ENCODE results near the gene TMEM183A. TPM values are rescaled to one million over a fixed set of nuclear protein-coding genes. Genes with fewer than 3 reads are reported as not detected.
"Not testable (repeated sequence)": the region's sequence is repeated elsewhere in the genome, so short reads cannot be mapped to it uniquely, and the experiment has no call there.

The TMEM183A gene
- total RNA-seq, 5 donors from 2014 or later (not counting 1 experiment from before 2014, with no cell fraction given) = 67.5 to 124 (median 68.4) TPM

- not testable (repeated sequence) for H3K27ac ChIP-seq (ENCODE audit: low read length); ATAC-seq (replicated peaks in 1 of 4); H3K4me3 ChIP-seq (ENCODE audit: control insufficient read depth in 1 of 2, extremely low read depth in 1 of 2, low read length in 1 of 2); DNase-seq; H3K27me3 ChIP-seq (replicated peaks in 1 of 2; ENCODE audit: control insufficient read depth in 2 of 2, extremely low read depth in 1 of 2, insufficient read depth in 2 of 2, low read length in 1 of 2); H3K27me3 Mint-ChIP-seq; H3K9me3 ChIP-seq; H3K9me3 Mint-ChIP-seq
- Mint-ChIP-seq H3K36me3 (peaks cover 11% of the 10 kb centered on the region), H3K4me1 (peaks cover 28 to 30% (median 29%) of the 10 kb centered on the region in 3 donors), H3K27ac (peak overlapping the region; percentile 87 to 94), H3K4me3 (peak overlapping the region; percentile 89 to 97 (median 95))
- H3K4me1 ChIP-seq (ENCODE audit: control insufficient read depth in 1 of 2, extremely low read depth in 1 of 2, insufficient read depth in 2 of 2, low read length in 2 of 2) = peaks cover 17 to 20% of the 10 kb centered on the region in 2 experiments
- H3K36me3 ChIP-seq (ENCODE audit: control insufficient read depth in 2 of 2, extremely low read depth in 1 of 2, insufficient read depth in 1 of 2, low read length in 1 of 2) = peaks cover 0 to 18% of the 10 kb centered on the region in 2 donors
- CTCF ChIA-PET = interaction anchor here in 1 of 2 donors (0.8 to 2.5 kb wide), 3 partner anchors 12 to 79 kb away, joined by 3 to 9 read pairs (median 3); partner anchors contain the start of gene KLHL12
- WGBS (ENCODE audit: insufficient coverage) = 91% methylated on average over 11 of the region's 17 CpGs
- POLR2A ChIA-PET = interaction anchor here in 1 of 2 donors (0.5 to 0.6 kb wide), 2 partner anchors 15 to 245 kb away, joined by 3 read pairs; no protein-coding TSS in a partner anchor
These were observed 1.6 kb upstream of the TMEM183A start for GRCh38 chr1:203005395-203006142.

GRCh38 chr1:203009185-203009584 is 2.0 kb downstream of the TMEM183A start:
- H3K36me3 Mint-ChIP-seq = peaks cover 26% of the 10 kb centered on the region
- no peak for DNase-seq
- POLR2A ChIA-PET = no interaction called here
- H3K36me3 ChIP-seq (ENCODE audit: control insufficient read depth in 2 of 2, extremely low read depth in 1 of 2, insufficient read depth in 1 of 2, low read length in 1 of 2) = peaks cover 0 to 40% of the 10 kb centered on the region in 2 donors
- H3K9me3 ChIP-seq = no peaks in the 10 kb centered on the region
- H3K27ac Mint-ChIP-seq = no peak overlapping the region
- H3K4me1 ChIP-seq (ENCODE audit: control insufficient read depth in 1 of 2, extremely low read depth in 1 of 2, insufficient read depth in 2 of 2, low read length in 2 of 2) = peaks cover 17 to 20% of the 10 kb centered on the region in 2 experiments
- CTCF ChIA-PET = no interaction called here
- no peak overlapping the region for H3K27ac ChIP-seq (ENCODE audit: low read length)
- no peaks in the 10 kb centered on the region for H3K27me3 Mint-ChIP-seq
- no peak for ATAC-seq (replicated peaks in 1 of 4)
- WGBS (ENCODE audit: insufficient coverage) = no CpG with 5 or more reads among the region's 3 CpGs
- peak overlapping the region; percentile 89 to 97 (median 95) for H3K4me3 Mint-ChIP-seq
- no peaks in the 10 kb centered on the region for H3K9me3 Mint-ChIP-seq
- H3K4me3 ChIP-seq (ENCODE audit: control insufficient read depth in 1 of 2, extremely low read depth in 1 of 2, low read length in 1 of 2) = no peak overlapping the region
- H3K4me1 Mint-ChIP-seq = peaks cover 44 to 53% (median 50%) of the 10 kb centered on the region in 3 donors
- H3K27me3 ChIP-seq (replicated peaks in 1 of 2; ENCODE audit: control insufficient read depth in 2 of 2, extremely low read depth in 1 of 2, insufficient read depth in 2 of 2, low read length in 1 of 2) = peaks cover 0 to 3% of the 10 kb centered on the region in 2 experiments

GRCh38 chr1:203011582-203011981 is 4.4 kb downstream of the TMEM183A start:
- no peaks in the 10 kb centered on the region for H3K9me3 ChIP-seq
- peaks cover 43% of the 10 kb centered on the region for H3K36me3 Mint-ChIP-seq
- H3K36me3 ChIP-seq (ENCODE audit: control insufficient read depth in 2 of 2, extremely low read depth in 1 of 2, insufficient read depth in 1 of 2, low read length in 1 of 2) = peaks cover 0 to 63% of the 10 kb centered on the region in 2 donors
- no peaks in the 10 kb centered on the region for H3K9me3 Mint-ChIP-seq
- H3K4me1 ChIP-seq (ENCODE audit: control insufficient read depth in 1 of 2, extremely low read depth in 1 of 2, insufficient read depth in 2 of 2, low read length in 2 of 2) = peaks cover 12 to 13% of the 10 kb centered on the region in 2 experiments
- no peak for DNase-seq
- no peak for ATAC-seq (replicated peaks in 1 of 4)
- no peaks in the 10 kb centered on the region for H3K27me3 Mint-ChIP-seq
- no peak overlapping the region for H3K27ac ChIP-seq (ENCODE audit: low read length)
- H3K4me3 Mint-ChIP-seq = no peak overlapping the region
- no peaks in the 10 kb centered on the region for H3K27me3 ChIP-seq (replicated peaks in 1 of 2; ENCODE audit: control insufficient read depth in 2 of 2, extremely low read depth in 1 of 2, insufficient read depth in 2 of 2, low read length in 1 of 2)
- no peak overlapping the region for H3K27ac Mint-ChIP-seq
- CTCF ChIA-PET = no interaction called here
- POLR2A ChIA-PET = interaction anchor here in 1 of 2 donors (0.6 kb wide), 1 partner anchor 9 kb away, joined by 6 read pairs; no protein-coding TSS in a partner anchor
- WGBS (ENCODE audit: insufficient coverage) = no CpG with 5 or more reads among the region's 5 CpGs
- H3K4me3 ChIP-seq (ENCODE audit: control insufficient read depth in 1 of 2, extremely low read depth in 1 of 2, low read length in 1 of 2) = no peak overlapping the region
- H3K4me1 Mint-ChIP-seq = peaks cover 49 to 61% (median 53%) of the 10 kb centered on the region in 3 donors

GRCh38 chr1:203017061-203017460 is 9.9 kb downstream of the TMEM183A start:
- no peaks in the 10 kb centered on the region for H3K9me3 Mint-ChIP-seq
- no peak overlapping the region for H3K4me3 Mint-ChIP-seq
- H3K27me3 Mint-ChIP-seq = no peaks in the 10 kb centered on the region
- H3K36me3 ChIP-seq (ENCODE audit: control insufficient read depth in 2 of 2, extremely low read depth in 1 of 2, insufficient read depth in 1 of 2, low read length in 1 of 2) = peaks cover 4 to 86% of the 10 kb centered on the region in 2 donors
- no peak overlapping the region for H3K27ac ChIP-seq (ENCODE audit: low read length)
- ChIA-PET POLR2A (no interaction called here), CTCF (no interaction called here)
- ATAC-seq (replicated peaks in 1 of 4) = no peak
- H3K9me3 ChIP-seq = no peaks in the 10 kb centered on the region
- H3K27ac Mint-ChIP-seq = no peak overlapping the region
- no peak for DNase-seq
- H3K36me3 Mint-ChIP-seq = peaks cover 68% of the 10 kb centered on the region
- WGBS (ENCODE audit: insufficient coverage) = no CpG with 5 or more reads among the region's 4 CpGs
- no peaks in the 10 kb centered on the region for H3K27me3 ChIP-seq (replicated peaks in 1 of 2; ENCODE audit: control insufficient read depth in 2 of 2, extremely low read depth in 1 of 2, insufficient read depth in 2 of 2, low read length in 1 of 2)
- H3K4me1 Mint-ChIP-seq = peaks cover 21 to 28% (median 24%) of the 10 kb centered on the region in 3 donors
- H3K4me3 ChIP-seq (ENCODE audit: control insufficient read depth in 1 of 2, extremely low read depth in 1 of 2, low read length in 1 of 2) = no peak overlapping the region
- no peaks in the 10 kb centered on the region for H3K4me1 ChIP-seq (ENCODE audit: control insufficient read depth in 1 of 2, extremely low read depth in 1 of 2, insufficient read depth in 2 of 2, low read length in 2 of 2)

GRCh38 chr1:203017692-203018091 is 10.5 kb downstream of the TMEM183A start:
- DNase-seq = no peak
- H3K9me3 Mint-ChIP-seq = no peaks in the 10 kb centered on the region
- peaks cover 17 to 21% (median 19%) of the 10 kb centered on the region in 3 donors for H3K4me1 Mint-ChIP-seq
- no peak for ATAC-seq (replicated peaks in 1 of 4)
- WGBS (ENCODE audit: insufficient coverage) = 96% methylated on average over 5 of the region's 6 CpGs
- Histone ChIP-seq H3K4me1 (ENCODE audit: control insufficient read depth in 1 of 2, extremely low read depth in 1 of 2, insufficient read depth in 2 of 2, low read length in 2 of 2) (no peaks in the 10 kb centered on the region), H3K4me3 (ENCODE audit: control insufficient read depth in 1 of 2, extremely low read depth in 1 of 2, low read length in 1 of 2) (no peak overlapping the region), H3K27me3 (replicated peaks in 1 of 2; ENCODE audit: control insufficient read depth in 2 of 2, extremely low read depth in 1 of 2, insufficient read depth in 2 of 2, low read length in 1 of 2) (no peaks in the 10 kb centered on the region), H3K27ac (ENCODE audit: low read length) (no peak overlapping the region), H3K36me3 (ENCODE audit: control insufficient read depth in 2 of 2, extremely low read depth in 1 of 2, insufficient read depth in 1 of 2, low read length in 1 of 2) (peaks cover 4 to 87% of the 10 kb centered on the region in 2 donors), H3K9me3 (no peaks in the 10 kb centered on the region)
- H3K27ac Mint-ChIP-seq = peak overlapping the region in 1 of 2 donors; percentile 31
- H3K36me3 Mint-ChIP-seq = peaks cover 69% of the 10 kb centered on the region
- ChIA-PET POLR2A (interaction anchor here in 1 of 2 donors (0.6 kb wide), 1 partner anchor 15 kb away, joined by 8 read pairs; no protein-coding TSS in a partner anchor), CTCF (no interaction called here)
- H3K27me3 Mint-ChIP-seq = no peaks in the 10 kb centered on the region
- H3K4me3 Mint-ChIP-seq = no peak overlapping the region

GRCh38 chr1:203022855-203023254 is 15.7 kb downstream of the TMEM183A start:
- CTCF ChIA-PET = interaction anchor here in 1 of 2 donors (0.6 to 1.0 kb wide), 2 partner anchors 23 to 254 kb away, joined by 3 read pairs; no protein-coding TSS in a partner anchor
- Histone ChIP-seq H3K4me1 (ENCODE audit: control insufficient read depth in 1 of 2, extremely low read depth in 1 of 2, insufficient read depth in 2 of 2, low read length in 2 of 2) (peaks cover 6 to 16% of the 10 kb centered on the region in 2 experiments), H3K36me3 (ENCODE audit: control insufficient read depth in 2 of 2, extremely low read depth in 1 of 2, insufficient read depth in 1 of 2, low read length in 1 of 2) (peaks cover 0 to 46% of the 10 kb centered on the region in 2 donors)
- WGBS (ENCODE audit: insufficient coverage) = no CpG with 5 or more reads among the region's 10 CpGs
- H3K9me3 Mint-ChIP-seq; H3K9me3 ChIP-seq; POLR2A ChIA-PET; ATAC-seq (replicated peaks in 1 of 4); H3K4me3 ChIP-seq (ENCODE audit: control insufficient read depth in 1 of 2, extremely low read depth in 1 of 2, low read length in 1 of 2); H3K27me3 ChIP-seq (replicated peaks in 1 of 2; ENCODE audit: control insufficient read depth in 2 of 2, extremely low read depth in 1 of 2, insufficient read depth in 2 of 2, low read length in 1 of 2); DNase-seq; H3K27ac ChIP-seq (ENCODE audit: low read length); H3K27ac Mint-ChIP-seq; H3K4me3 Mint-ChIP-seq; H3K27me3 Mint-ChIP-seq: not testable (repeated sequence)
- H3K4me1 Mint-ChIP-seq = peaks cover 11 to 20% (median 14%) of the 10 kb centered on the region in 3 donors
- H3K36me3 Mint-ChIP-seq = peaks cover 38% of the 10 kb centered on the region

Measured in T-cell (primary cell).